ENCODE results near the gene MOB3B.
"Not testable (repeated sequence)": the region's sequence is repeated elsewhere in the genome, so short reads cannot be mapped to it uniquely, and the experiment has no call there.

Gene MOB3B

GRCh38 chr9:27425827-27426510 lies 103.6 kb downstream of the MOB3B start:
- no peak for DNase-seq

GRCh38 chr9:27423915-27424710 lies 105.5 kb downstream of the MOB3B start:
- no peak for DNase-seq

- no peak for DNase-seq
These were observed 107.3 kb downstream of the MOB3B start for GRCh38 chr9:27422279-27422834.

GRCh38 chr9:27421577-27421976 lies 108.0 kb downstream of the MOB3B start:
- DNase-seq: no peak

- DNase-seq: not testable (repeated sequence)
These were observed 110.1 kb downstream of the MOB3B start for GRCh38 chr9:27419558-27419957.

GRCh38 chr9:27414220-27414761 lies 115.3 kb downstream of the MOB3B start:
- DNase-seq: peak in 2 of 51 donors; percentile 20 to 36

GRCh38 chr9:27413511-27414219 lies 115.9 kb downstream of the MOB3B start:
- DNase-seq: no peak

- DNase-seq: no peak
These were observed 116.7 kb downstream of the MOB3B start for GRCh38 chr9:27412963-27413362.

- DNase-seq: no peak
These were observed 117.5 kb downstream of the MOB3B start for GRCh38 chr9:27412081-27412480.

GRCh38 chr9:27408482-27408881 lies 121.1 kb downstream of the MOB3B start:
- no peak for DNase-seq

- peak in 1 of 51 donors; percentile 45 for DNase-seq
These were observed 121.6 kb downstream of the MOB3B start for GRCh38 chr9:27408001-27408400.

GRCh38 chr9:27407491-27407890 lies 122.1 kb downstream of the MOB3B start:
- DNase-seq: no peak

GRCh38 chr9:27404661-27405060 lies 125.0 kb downstream of the MOB3B start:
- no peak for DNase-seq

- no peak for DNase-seq
These were observed 127.0 kb downstream of the MOB3B start for GRCh38 chr9:27402626-27403025.

GRCh38 chr9:27400334-27400880 lies 129.2 kb downstream of the MOB3B start:
- DNase-seq: no peak

- DNase-seq: no peak
These were observed 130.5 kb downstream of the MOB3B start for GRCh38 chr9:27398982-27399653.

- DNase-seq: no peak
These were observed 133.1 kb downstream of the MOB3B start for GRCh38 chr9:27396495-27396894.

- DNase-seq: peak in 2 of 51 donors; percentile 18 to 35
These were observed 134.1 kb downstream of the MOB3B start for GRCh38 chr9:27395484-27395921.

- no peak for DNase-seq
These were observed 134.8 kb downstream of the MOB3B start for GRCh38 chr9:27394826-27395201.

GRCh38 chr9:27394154-27394825 lies 135.3 kb downstream of the MOB3B start:
- no peak for DNase-seq
